GM21526 (cell line): ENCODE results near the gene NBL1.

Experiments used
- ATAC-seq: cut with Tn5 transposase; IDR thresholded peaks from one replicate; pipeline ENCODE4 v1.9.1; 2021; ENCODE audit warnings: moderate library complexity; ENCODE audit not compliant: unreplicated experiment, low FRiP score

NBL1 gene

GRCh38 chr1:19695772-19696171 is 51.7 kb downstream of the NBL1 start:
- no peak for ATAC-seq

GRCh38 chr1:19696820-19697219 is 52.7 kb downstream of the NBL1 start:
- no peak for ATAC-seq

- no peak for ATAC-seq
These were observed 54.1 kb downstream of the NBL1 start for GRCh38 chr1:19698181-19698580.

- no peak for ATAC-seq
These were observed 56.1 kb downstream of the NBL1 start for GRCh38 chr1:19700079-19700777.

GRCh38 chr1:19703280-19703679 is 59.2 kb downstream of the NBL1 start:
- ATAC-seq: no peak

- ATAC-seq: no peak
These were observed 60.4 kb downstream of the NBL1 start for GRCh38 chr1:19704247-19705113.

- ATAC-seq: no peak
These were observed 61.4 kb downstream of the NBL1 start for GRCh38 chr1:19705464-19705863.

GRCh38 chr1:19706136-19706535 is 62.0 kb downstream of the NBL1 start:
- no peak for ATAC-seq
